Loucy (cell line): ENCODE measurements around the gene PHYHIPL.

Experiments used
- EZH2phosphoT487 ChIP-seq: fragments of 200-600 bp; IDR thresholded peaks from 2 replicates; pipeline ENCODE4 v1.6.1; 2018; ENCODE audit warnings: antibody characterized with exemption, mild to moderate bottlenecking, moderate library complexity, borderline replicate concordance
- TF ChIP-seq, protein P1 (sequence below): fragments of 200-600 bp; sonication (generic); conservative IDR thresholded peaks from 2 replicates; pipeline ENCODE4 v1.5.1; 2014; ENCODE audit warnings: mild to moderate bottlenecking, antibody characterized with exemption, low read length

DNA sequence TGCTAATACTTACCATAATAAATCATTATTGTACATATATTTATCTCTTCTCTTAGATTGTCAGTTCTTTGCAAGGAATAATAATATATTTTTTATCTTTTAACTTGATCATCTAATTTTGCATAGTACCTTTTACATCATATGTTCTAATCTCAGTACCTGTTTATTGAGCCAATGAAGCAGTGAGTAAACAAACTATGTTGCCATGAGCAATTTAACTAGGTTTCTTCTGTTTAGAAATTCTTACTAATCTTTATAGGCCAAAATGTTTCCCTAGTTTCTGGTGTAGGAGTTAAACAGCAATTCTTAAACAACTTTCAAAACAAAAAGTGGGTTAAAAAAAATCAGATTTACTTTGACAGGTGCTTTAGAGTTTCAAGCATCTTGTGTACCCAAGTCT is 61.3 kb downstream of the PHYHIPL start:
- TF ChIP-seq, protein P1, sequence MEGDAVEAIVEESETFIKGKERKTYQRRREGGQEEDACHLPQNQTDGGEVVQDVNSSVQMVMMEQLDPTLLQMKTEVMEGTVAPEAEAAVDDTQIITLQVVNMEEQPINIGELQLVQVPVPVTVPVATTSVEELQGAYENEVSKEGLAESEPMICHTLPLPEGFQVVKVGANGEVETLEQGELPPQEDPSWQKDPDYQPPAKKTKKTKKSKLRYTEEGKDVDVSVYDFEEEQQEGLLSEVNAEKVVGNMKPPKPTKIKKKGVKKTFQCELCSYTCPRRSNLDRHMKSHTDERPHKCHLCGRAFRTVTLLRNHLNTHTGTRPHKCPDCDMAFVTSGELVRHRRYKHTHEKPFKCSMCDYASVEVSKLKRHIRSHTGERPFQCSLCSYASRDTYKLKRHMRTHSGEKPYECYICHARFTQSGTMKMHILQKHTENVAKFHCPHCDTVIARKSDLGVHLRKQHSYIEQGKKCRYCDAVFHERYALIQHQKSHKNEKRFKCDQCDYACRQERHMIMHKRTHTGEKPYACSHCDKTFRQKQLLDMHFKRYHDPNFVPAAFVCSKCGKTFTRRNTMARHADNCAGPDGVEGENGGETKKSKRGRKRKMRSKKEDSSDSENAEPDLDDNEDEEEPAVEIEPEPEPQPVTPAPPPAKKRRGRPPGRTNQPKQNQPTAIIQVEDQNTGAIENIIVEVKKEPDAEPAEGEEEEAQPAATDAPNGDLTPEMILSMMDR: no peak
- TF ChIP-seq EZH2phosphoT487: no peak
